Fibroblast of skin of right quadriceps (primary cell): ENCODE data around the gene FBXO15.

Experiments used
- DNase-seq: peaks from one replicate; pipeline ENCODE4 v3.0.0-alpha.2; 2013

Gene FBXO15

DNA sequence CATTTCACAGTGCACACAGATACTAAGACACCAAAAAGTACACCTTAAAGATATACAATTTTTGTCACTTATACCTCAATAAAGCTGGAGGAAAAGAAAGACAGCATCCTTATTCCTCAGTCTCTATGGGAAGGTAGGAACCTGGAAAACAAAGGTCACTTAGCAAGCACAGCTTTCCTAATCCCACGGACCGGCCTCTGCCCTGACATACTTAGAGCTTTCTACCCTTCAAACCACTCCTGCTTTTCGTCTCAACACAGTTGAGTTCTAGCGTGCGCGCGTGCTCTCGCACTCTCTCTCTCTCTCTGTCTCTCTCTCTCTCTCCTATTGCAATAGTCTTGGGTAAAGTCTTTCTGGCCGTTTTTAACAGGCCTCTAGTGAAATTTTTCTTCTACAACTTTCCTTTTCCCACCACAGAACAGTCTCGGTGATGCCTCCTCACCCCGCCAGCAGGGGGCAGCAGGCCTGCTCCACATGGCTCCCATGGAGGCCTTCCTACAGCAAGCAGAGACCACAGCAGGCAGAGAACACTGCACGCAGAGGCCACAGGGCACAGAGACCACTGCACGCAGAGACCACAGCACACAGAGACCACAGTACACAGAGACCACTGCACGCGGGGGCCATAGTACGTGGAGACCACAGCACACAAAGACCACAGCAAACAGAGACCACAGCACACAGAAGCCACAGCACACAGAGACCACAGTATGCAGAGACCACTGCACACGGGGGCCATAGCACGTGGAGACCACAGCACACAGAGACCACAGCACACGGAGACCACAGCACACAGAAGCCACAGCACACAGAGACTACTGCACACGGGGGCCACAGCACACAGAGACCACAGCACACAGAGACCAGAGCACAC is 106.9 kb downstream of the FBXO15 start:
- DNase-seq = no peak

DNA sequence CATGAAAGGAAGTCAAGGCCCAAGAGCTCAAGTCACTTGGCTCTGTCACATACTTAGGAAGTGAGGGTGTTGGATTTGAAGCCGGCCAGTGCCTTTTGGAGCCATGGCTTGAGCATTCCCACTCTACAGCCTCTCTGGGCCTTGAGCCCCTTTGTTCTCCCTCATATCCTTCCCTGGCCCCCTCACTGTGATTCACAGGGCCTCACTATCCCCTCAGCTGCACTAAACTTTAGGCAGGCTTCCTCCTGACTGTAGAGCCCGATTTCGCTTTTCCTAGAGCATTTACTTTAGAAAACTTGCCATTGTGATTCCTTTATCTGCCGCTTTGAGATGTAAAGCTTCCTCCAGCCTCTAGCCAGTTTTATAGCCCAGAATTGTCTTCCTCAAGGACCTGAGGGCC is 107.6 kb downstream of the FBXO15 start:
- DNase-seq = no peak

GRCh38 chr18:74029161-74029560 is 118.5 kb downstream of the FBXO15 start:
- no peak for DNase-seq
